IPS-20b (cell line): ENCODE measurements around the gene PLXDC2.

Experiments
- H3K27ac ChIP-seq: one replicate; pipeline ENCODE4 v1.5.1; 2013; ENCODE audit warnings: low read length
- H3K27me3 ChIP-seq: 2 replicates; pipeline ENCODE4 v1.6.1; 2013; ENCODE audit warnings: mild to moderate bottlenecking, low read length, inconsistent platforms; ENCODE audit not compliant: insufficient read depth
- H3K36me3 ChIP-seq: 2 replicates; pipeline ENCODE4 v1.6.1; 2013; ENCODE audit warnings: low read depth, mild to moderate bottlenecking, inconsistent platforms, low read length, moderate library complexity; ENCODE audit not compliant: insufficient read depth
- H3K4me1 ChIP-seq: 2 replicates; pipeline ENCODE4 v1.6.1; 2013; ENCODE audit warnings: mild to moderate bottlenecking, control low read depth, inconsistent platforms, low read length, moderate library complexity; ENCODE audit not compliant: insufficient read depth
- H3K4me3 ChIP-seq: 2 replicates; pipeline ENCODE4 v1.5.1; 2013; ENCODE audit warnings: mild to moderate bottlenecking, low read length, inconsistent platforms
- H3K9ac ChIP-seq: 2 replicates; pipeline ENCODE4 v1.6.1; 2013; ENCODE audit warnings: low read depth, mild to moderate bottlenecking, inconsistent platforms, low read length, moderate library complexity
- H3K9me3 ChIP-seq: 2 replicates; pipeline ENCODE4 v1.6.1; 2013; ENCODE audit warnings: mild to moderate bottlenecking, low read depth, low read length, inconsistent platforms; ENCODE audit not compliant: insufficient read depth

PLXDC2 gene

GRCh38 chr10:20300735-20301134, 484.5 kb downstream of the PLXDC2 start:
- H3K27ac ChIP-seq: no peak overlapping the region
- peaks cover 16% of the 10 kb centered on the region for H3K9me3 ChIP-seq
- no peaks in the 10 kb centered on the region for H3K36me3 ChIP-seq
- H3K9ac ChIP-seq: no peak overlapping the region
- no peaks in the 10 kb centered on the region for H3K27me3 ChIP-seq
- no peak overlapping the region for H3K4me3 ChIP-seq
- no peaks in the 10 kb centered on the region; the same call in 1 of the 2 replicates for H3K4me1 ChIP-seq

GRCh38 chr10:20302033-20302432, 485.8 kb downstream of the PLXDC2 start:
- H3K4me3 ChIP-seq: no peak overlapping the region
- H3K27me3 ChIP-seq: no peaks in the 10 kb centered on the region
- peaks cover 16% of the 10 kb centered on the region for H3K9me3 ChIP-seq
- H3K4me1 ChIP-seq: no peaks in the 10 kb centered on the region; the same call in 1 of the 2 replicates
- H3K9ac ChIP-seq: no peak overlapping the region
- no peaks in the 10 kb centered on the region for H3K36me3 ChIP-seq
- H3K27ac ChIP-seq: no peak overlapping the region

GRCh38 chr10:20303453-20304152, 487.4 kb downstream of the PLXDC2 start:
- H3K4me1 ChIP-seq: no peaks in the 10 kb centered on the region; the same call in 1 of the 2 replicates
- peaks cover 4% of the 10 kb centered on the region for H3K9me3 ChIP-seq
- H3K36me3 ChIP-seq: no peaks in the 10 kb centered on the region
- no peaks in the 10 kb centered on the region for H3K27me3 ChIP-seq
- H3K27ac ChIP-seq: no peak overlapping the region
- no peak overlapping the region for H3K9ac ChIP-seq
- no peak overlapping the region for H3K4me3 ChIP-seq

GRCh38 chr10:20313665-20314064, 497.4 kb downstream of the PLXDC2 start:
- no peak overlapping the region for H3K4me3 ChIP-seq
- no peaks in the 10 kb centered on the region for H3K4me1 ChIP-seq
- H3K36me3 ChIP-seq: no peaks in the 10 kb centered on the region
- no peaks in the 10 kb centered on the region for H3K27me3 ChIP-seq
- H3K9me3 ChIP-seq: peaks cover 13% of the 10 kb centered on the region
- no peak overlapping the region for H3K9ac ChIP-seq
- H3K27ac ChIP-seq: no peak overlapping the region

- Histone ChIP-seq H3K27ac (no peak overlapping the region), H3K4me3 (no peak overlapping the region), H3K4me1 (no peaks in the 10 kb centered on the region), H3K36me3 (no peaks in the 10 kb centered on the region), H3K27me3 (no peaks in the 10 kb centered on the region), H3K9me3 (peaks cover 13% of the 10 kb centered on the region), H3K9ac (no peak overlapping the region)
These were observed 498.2 kb downstream of the PLXDC2 start for GRCh38 chr10:20314431-20314830.

GRCh38 chr10:20327954-20328353, 511.7 kb downstream of the PLXDC2 start:
- no peak overlapping the region for H3K4me3 ChIP-seq

GRCh38 chr10:20330246-20330645, 514.0 kb downstream of the PLXDC2 start:
- Histone ChIP-seq H3K4me1 (no peaks in the 10 kb centered on the region), H3K27me3 (no peaks in the 10 kb centered on the region), H3K4me3 (no peak overlapping the region)

More at GRCh38 chr10:20327954-20328353, 511.7 kb downstream of the PLXDC2 start:
- H3K27ac ChIP-seq: no peak overlapping the region
- H3K4me1 ChIP-seq: no peaks in the 10 kb centered on the region
- H3K36me3 ChIP-seq: no peaks in the 10 kb centered on the region
- H3K9me3 ChIP-seq: no peaks in the 10 kb centered on the region
- H3K27me3 ChIP-seq: no peaks in the 10 kb centered on the region
- no peak overlapping the region for H3K9ac ChIP-seq

GRCh38 chr10:20334559-20334958, 518.3 kb downstream of the PLXDC2 start:
- no peaks in the 10 kb centered on the region for H3K36me3 ChIP-seq
- peaks cover 9% of the 10 kb centered on the region for H3K9me3 ChIP-seq
- no peak overlapping the region for H3K4me3 ChIP-seq
- no peaks in the 10 kb centered on the region for H3K4me1 ChIP-seq
- no peak overlapping the region for H3K9ac ChIP-seq
- no peak overlapping the region for H3K27ac ChIP-seq
- no peaks in the 10 kb centered on the region for H3K27me3 ChIP-seq

More at GRCh38 chr10:20330246-20330645, 514.0 kb downstream of the PLXDC2 start:
- H3K9ac ChIP-seq: no peak overlapping the region
- H3K9me3 ChIP-seq: peaks cover 3% of the 10 kb centered on the region; the same call in 1 of the 2 replicates
- no peaks in the 10 kb centered on the region for H3K36me3 ChIP-seq
- no peak overlapping the region for H3K27ac ChIP-seq
